ENCODE results near the gene DNM1. TPM values are rescaled to one million over a fixed set of nuclear protein-coding genes. Genes with fewer than 3 reads are reported as not detected.

DNM1 gene
- total RNA-seq, 2 donors from 2014 or later, result 2.0 to 7.7 TPM

- peaks cover 0 to 3% of the 10 kb centered on the region in 2 donors for H3K36me3 ChIP-seq
- intact Hi-C loops (cut with DNase I), result no loop called here
- H3K27me3 ChIP-seq (replicated peaks; ENCODE audit: insufficient read depth), result no peaks in the 10 kb centered on the region
- no peaks in the 10 kb centered on the region for H3K9me3 ChIP-seq
- no peak overlapping the region for H3K4me3 ChIP-seq
- no peak for DNase-seq (ENCODE audit: low spot score)
- no peaks in the 10 kb centered on the region for H3K4me1 ChIP-seq (replicated peaks)
- TF ChIP-seq POLR2A (IDR thresholded peaks at IDR 0.05) (no peak), CTCF (IDR thresholded peaks at IDR 0.05) (no peak), POLR2AphosphoS5 (IDR thresholded peaks at IDR 0.05) (no peak)
- H3K27ac ChIP-seq, result no peak overlapping the region
- 81% methylated on average over 11 of the region's 11 CpGs for WGBS
Measured at GRCh38 chr9:128288273-128289004, 85.3 kb downstream of the DNM1 start.

- 92% methylated on average over 3 of the region's 3 CpGs for WGBS
Measured at GRCh38 chr9:128292009-128292408, 88.8 kb downstream of the DNM1 start.

GRCh38 chr9:128293091-128293490 is 89.9 kb downstream of the DNM1 start:
- 95% methylated on average over 4 of the region's 4 CpGs for WGBS
- no peak for DNase-seq (ENCODE audit: low spot score)
- intact Hi-C loops (cut with DNase I), result no loop called here
- H3K36me3 ChIP-seq, result peaks cover 0 to 3% of the 10 kb centered on the region in 2 donors
- no peak overlapping the region for H3K4me3 ChIP-seq
- H3K27me3 ChIP-seq (replicated peaks; ENCODE audit: insufficient read depth), result no peaks in the 10 kb centered on the region
- H3K4me1 ChIP-seq (replicated peaks), result no peaks in the 10 kb centered on the region
- no peaks in the 10 kb centered on the region for H3K9me3 ChIP-seq
- no peak overlapping the region for H3K27ac ChIP-seq
- TF ChIP-seq POLR2AphosphoS5 (IDR thresholded peaks at IDR 0.05), result no peak
- TF ChIP-seq POLR2A (IDR thresholded peaks at IDR 0.05), result no peak
- no peak for TF ChIP-seq CTCF (IDR thresholded peaks at IDR 0.05)

More at GRCh38 chr9:128292009-128292408, 88.8 kb downstream of the DNM1 start:
- Histone ChIP-seq H3K27ac (no peak overlapping the region), H3K4me3 (no peak overlapping the region), H3K4me1 (replicated peaks) (no peaks in the 10 kb centered on the region), H3K27me3 (replicated peaks; ENCODE audit: insufficient read depth) (no peaks in the 10 kb centered on the region), H3K9me3 (no peaks in the 10 kb centered on the region), H3K36me3 (peaks cover 0 to 3% of the 10 kb centered on the region in 2 donors)
- DNase-seq (ENCODE audit: low spot score), result no peak
- TF ChIP-seq POLR2AphosphoS5 (IDR thresholded peaks at IDR 0.05), result no peak
- TF ChIP-seq CTCF (IDR thresholded peaks at IDR 0.05), result no peak
- TF ChIP-seq POLR2A (IDR thresholded peaks at IDR 0.05), result no peak
- intact Hi-C loops (cut with DNase I), result no loop called here

- Histone ChIP-seq H3K27me3 (replicated peaks; ENCODE audit: insufficient read depth) (no peaks in the 10 kb centered on the region), H3K9me3 (no peaks in the 10 kb centered on the region), H3K36me3 (no peaks in the 10 kb centered on the region), H3K4me3 (no peak overlapping the region), H3K27ac (no peak overlapping the region), H3K4me1 (replicated peaks) (no peaks in the 10 kb centered on the region)
- 71% methylated on average over 4 of the region's 4 CpGs for WGBS
- intact Hi-C loops (cut with DNase I), result no loop called here
- no peak for DNase-seq (ENCODE audit: low spot score)
- TF ChIP-seq POLR2A (IDR thresholded peaks at IDR 0.05), result no peak
- no peak for TF ChIP-seq POLR2AphosphoS5 (IDR thresholded peaks at IDR 0.05)
- no peak for TF ChIP-seq CTCF (IDR thresholded peaks at IDR 0.05)
Measured at GRCh38 chr9:128294142-128294541, 91.0 kb downstream of the DNM1 start.

Data from prostate gland (tissue), 2 donors.